NCI-H345 (cell line): ENCODE data around the gene SMG7.

Experiments used
- DNase-seq: peaks from one replicate; lab custom pipeline; 2025; lab: John Stamatoyannopoulos, UW

SMG7 gene

DNA sequence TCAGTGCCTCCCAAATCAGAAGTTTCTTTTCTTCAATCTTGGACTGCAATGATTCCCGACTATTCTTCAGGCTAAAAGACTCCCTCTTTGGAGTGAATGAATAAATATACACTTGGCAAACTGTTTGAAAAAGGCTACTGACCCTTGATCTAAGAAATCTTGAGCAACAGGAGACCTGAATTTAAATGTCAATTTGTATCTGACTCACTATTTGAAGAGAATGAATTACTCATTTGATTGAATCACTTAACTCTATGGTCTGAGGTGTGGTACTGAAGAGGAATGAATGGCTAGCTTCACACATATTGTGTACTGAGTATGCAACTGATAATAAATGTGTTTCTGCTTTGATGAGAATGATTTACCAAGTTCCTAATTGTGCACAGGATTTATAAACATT is 4.6 kb upstream of the SMG7 start:
- DNase-seq, result no peak

GRCh38 chr1:183470147-183470960 is 1.9 kb upstream of the SMG7 start:
- peak; percentile 89 for DNase-seq

DNA sequence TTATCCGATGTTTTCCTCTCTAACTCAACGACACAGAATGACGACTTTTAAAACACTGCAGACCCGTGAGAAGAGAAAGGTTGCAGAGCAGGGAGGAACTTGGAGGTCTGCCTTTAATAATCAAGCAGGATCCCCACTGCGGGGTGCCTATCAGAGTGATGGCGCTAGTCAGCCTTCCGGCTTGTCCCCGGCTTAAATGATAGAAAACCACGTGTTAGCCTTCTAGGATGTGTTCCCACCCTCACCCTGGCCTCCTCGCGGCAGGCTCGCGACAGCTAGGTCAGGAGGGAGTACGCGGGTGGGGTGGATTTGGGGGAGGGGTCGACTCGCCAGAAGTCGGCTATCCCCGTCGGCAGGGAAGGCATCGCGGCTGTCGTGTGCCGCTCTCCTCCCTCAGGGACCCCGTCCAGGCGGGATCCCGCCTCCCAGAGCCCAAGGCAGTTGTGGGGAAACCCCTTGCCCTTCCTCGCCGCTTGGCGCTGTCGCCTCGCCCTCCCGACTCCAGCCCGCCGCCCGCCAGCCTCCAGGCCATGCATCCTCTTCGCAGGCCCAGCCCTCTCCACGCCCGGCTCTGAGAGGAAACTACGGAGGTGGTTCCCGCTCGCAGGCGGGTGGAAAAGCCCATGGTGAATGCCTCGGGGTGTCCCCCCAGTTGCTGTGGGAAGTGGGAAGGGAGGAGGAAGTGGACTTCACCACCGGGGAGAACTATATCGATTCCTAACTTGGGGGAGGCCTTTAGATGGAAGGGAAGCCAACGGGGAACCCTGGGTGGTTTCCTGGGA is 1.1 kb upstream of the SMG7 start:
- peak; percentile 89 for DNase-seq

DNA sequence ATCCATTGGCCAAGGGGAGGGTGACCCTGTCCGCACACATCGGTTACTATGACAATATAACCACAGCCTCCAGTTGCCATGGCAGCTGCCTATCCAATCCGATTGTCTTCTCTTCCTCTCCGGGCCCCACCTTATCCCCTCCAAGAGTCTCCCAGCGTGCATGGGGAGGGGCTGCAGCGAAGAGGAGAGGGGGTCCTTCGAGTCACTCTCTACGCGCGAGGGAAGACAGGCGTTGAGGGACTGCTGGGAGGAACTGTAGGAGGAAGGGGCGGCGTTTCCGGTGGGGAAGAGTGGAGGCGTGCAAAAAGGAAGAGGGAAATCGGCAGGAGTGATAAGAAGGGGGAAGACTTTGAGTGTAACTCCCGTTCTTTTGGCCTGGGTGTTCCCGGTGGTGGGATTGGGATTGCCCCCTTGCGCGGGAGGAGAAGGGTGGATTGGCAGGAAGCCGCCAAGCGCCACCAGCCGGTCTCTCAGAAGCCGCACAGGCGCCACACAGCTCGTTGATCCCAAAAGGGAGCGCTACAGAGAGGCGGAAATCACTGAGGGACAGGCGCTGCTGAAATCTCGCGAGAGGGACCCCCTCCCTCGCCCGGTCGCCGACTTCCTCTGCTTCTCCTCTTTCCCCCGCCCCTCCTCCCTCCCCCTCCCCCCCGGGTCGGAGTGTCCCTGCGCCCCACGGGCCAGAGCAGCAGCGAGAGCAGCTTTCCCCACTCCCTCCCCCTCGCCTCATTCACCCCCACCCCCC is 384 bp upstream of the SMG7 start:
- DNase-seq, result peak; percentile 98

GRCh38 chr1:183473217-183473536 is 878 bp downstream of the SMG7 start:
- DNase-seq, result no peak

DNA sequence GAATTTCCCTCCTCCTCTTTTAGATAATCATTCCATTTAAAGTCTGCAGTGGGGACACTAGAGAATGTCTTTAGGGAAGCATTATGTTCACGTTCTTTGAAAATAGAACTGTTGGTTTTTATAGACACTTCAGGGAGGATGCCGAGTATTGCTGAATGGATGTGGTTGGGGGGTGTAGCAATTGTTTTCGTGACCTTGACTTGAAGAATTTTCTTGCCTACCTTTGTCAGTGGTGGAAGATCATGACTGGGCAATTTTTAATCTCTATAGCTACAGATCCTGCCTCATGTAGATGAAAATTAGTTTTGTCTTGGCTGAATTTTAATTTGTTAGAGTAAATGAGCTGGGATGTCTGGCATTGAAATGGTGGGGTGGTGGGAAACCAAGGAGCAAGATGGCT is 3.8 kb downstream of the SMG7 start:
- no peak for DNase-seq

- no peak for DNase-seq
Measured at GRCh38 chr1:183477986-183478781, 5.9 kb downstream of the SMG7 start.

DNA sequence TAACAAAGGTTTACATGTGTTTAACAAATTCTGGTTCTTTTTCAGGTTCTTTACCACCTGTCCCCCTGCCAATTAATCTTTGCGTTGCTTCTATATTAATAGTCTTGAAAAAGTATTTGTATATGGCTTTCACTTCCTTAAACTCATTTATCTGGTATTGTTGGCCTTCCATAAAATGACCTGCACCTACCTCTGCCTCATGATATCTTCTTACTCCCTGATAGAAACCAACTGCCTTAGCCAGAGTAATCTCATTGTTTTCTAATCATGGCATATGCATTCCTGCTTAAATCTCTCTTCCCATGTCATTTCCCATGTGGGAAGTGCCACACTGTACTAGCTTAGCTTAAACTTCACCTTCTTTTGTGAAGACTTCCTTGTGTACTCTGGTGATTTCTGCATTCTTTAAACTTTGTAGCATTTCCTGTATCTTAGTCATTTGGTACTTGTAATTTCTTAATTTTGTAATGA is 8.7 kb downstream of the SMG7 start:
- DNase-seq, result no peak

- no peak for DNase-seq
Measured at GRCh38 chr1:183483224-183483623, 10.9 kb downstream of the SMG7 start.

DNA sequence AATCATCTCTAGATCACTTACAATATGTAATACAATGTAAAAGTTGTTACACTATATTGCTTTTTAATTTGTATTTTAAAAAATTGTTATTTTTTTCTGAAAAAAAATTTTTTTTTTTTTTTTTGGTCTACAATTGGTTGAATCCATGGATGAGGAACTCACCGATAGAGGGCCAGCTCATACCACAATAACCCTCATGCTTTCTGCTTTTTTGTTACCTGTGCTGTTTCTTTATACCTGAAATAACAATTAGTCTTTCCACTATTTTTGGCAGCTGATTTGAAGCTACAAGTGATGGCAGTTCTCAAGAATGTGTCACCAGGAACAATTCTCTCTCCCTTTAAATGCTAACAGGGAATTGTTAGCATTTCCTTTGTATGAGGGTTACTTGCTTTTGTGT is 12.0 kb downstream of the SMG7 start:
- no peak for DNase-seq

DNA sequence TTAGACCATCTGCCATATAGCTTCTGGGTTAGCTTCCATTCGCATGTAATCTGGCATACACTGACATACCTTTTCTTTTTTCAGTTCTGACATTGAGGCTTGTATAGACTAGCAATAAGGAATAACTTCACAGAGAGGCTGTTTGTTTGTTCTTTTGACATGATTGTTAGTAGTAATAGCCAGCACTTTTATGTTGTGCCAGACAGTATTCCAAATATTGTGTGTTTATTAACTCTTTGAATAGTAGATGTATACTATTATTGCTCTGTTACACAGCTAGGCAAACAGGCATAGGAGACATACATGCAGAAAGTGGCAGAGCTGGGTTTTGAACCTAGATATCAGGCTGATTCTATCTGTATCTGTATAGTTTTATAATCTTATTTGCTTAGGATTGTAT is 12.6 kb downstream of the SMG7 start:
- no peak for DNase-seq

GRCh38 chr1:183487674-183488442 is 15.6 kb downstream of the SMG7 start:
- DNase-seq, result no peak

DNA sequence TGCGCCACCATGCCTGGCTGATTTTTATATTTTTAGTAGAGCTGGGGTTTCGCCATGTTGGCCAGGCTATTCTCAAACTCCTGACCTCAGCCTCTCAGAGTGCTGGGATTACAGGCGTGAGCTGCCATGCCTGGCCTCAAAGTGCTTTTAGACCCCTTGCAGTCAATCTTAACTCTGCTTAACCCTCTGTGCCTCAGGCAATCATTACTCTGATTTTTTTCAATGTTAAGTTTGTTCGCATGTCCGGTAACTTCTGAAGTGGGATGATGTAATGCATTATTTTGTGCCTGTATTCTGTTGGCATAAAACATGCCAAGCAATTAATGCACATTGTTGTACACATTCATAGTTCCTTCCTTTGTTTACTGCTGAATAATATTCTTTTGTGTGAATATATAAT is 18.6 kb downstream of the SMG7 start:
- no peak for DNase-seq

- no peak for DNase-seq
Measured at GRCh38 chr1:183493540-183494245, 21.4 kb downstream of the SMG7 start.

DNA sequence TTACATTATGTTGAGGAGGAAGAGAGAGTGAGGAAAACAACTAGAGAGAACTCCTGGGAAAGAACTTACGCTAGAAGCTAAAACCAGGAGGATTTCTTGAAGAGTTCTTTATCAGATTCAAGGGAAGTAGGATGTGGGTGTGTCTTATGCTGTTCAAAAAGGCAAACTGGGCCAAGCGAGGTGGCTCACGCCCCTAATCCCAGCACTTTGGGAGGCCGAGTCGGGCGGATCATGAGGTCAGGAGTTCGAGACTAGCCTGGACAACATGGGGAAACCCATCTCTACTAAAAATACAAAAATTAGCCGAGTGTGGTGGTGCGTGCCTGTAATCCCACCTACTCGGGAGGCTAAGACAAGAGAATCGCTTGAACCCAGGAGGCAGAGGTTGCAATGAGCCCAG is 23.1 kb downstream of the SMG7 start:
- DNase-seq, result no peak

DNA sequence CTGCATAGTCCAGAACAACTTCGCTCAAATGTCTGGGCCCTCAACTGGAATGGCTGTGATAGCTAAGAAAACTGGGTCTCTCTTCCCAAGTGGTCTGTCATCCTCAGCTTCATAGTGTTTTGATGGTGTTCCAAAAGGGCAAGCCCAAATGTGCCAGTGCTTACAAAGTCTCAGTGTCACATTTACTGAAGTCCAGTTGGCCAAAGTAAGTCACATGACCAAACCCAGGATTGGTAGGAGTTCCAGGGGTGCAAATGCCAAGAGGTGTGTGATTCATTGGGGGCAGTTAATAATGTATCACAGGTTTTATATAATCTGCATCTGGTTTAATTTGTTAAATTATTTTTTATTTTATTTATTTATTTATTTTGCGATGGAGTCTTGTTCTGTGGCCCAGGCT is 24.9 kb downstream of the SMG7 start:
- DNase-seq, result no peak

DNA sequence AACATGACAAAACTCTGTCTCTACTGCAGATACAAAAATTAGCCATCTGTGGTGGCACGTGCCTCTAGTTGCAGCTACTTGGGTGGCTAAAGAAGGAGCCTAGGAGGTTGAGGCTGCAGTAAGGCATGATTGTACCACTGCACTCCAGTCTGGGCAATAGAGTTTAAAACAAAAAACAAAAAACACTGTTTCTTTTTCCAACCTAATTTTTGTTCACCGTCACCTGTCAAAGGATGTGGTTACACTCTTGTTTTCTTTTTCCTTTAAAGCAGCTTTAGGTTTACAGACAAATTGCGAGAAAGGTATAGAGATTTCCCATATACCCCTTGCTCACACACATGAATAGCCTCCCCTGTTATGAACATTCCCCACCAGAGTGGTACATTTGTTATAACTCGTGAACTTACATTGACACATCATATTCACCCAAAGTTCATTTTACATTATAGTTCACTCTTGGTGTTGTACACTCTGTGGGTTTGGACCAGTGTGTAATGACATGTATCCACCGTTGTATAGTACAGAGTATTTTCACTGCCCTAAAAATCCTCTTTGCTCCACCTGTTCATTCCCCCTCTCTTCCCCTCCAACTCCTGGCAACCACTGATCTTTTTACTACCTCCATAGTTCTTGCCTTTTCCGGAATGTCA is 26.2 kb downstream of the SMG7 start:
- DNase-seq, result no peak

DNA sequence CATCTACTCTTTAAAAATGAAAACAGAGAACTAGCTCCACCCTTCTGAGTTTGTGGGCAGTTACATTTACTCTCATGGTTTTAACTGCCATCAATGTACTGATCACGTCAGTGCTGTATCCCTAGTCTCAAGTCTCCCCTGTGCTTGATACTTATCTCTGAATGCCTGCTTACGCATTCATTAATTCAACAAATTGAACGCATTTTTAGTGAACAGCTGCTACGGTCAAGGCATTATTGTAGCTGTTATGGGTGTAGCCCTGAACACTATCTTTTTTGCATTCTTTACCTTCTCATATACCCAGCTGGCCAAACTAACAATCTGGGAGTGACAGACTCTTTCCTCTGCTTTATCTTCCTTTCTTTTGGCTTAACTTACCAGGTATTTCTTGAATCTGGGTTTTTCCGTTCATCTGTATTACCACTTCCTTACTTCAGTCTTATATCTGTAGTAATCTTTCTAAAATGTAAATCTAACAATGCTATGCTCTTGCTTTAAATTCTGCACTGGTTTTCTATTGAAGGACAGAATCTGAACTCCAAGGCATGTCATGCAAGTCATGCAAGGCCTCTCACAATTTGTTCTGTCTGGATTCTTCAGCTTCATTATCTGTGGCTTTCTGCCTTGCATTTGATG is 33.3 kb downstream of the SMG7 start:
- DNase-seq, result no peak

DNA sequence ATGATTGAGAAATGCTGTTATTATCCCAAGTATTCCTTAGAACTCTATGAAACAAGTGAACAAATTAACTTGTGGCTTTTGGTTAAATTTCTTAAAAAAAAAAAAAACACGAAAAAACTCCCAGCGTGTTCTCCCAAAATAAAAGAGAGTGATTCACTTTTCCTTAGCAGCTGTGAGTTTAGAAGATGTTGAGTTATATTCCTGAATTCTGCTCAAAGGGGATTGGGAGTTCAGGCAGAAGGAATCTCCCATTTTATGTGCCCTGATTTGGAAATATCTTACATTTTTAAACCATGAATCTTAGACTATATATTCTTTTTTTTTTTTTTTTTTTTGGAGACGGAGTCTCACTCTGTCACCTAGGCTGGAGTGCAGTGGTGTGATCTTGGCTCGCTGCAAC is 34.3 kb downstream of the SMG7 start:
- DNase-seq, result no peak

- no peak for DNase-seq
Measured at GRCh38 chr1:183508694-183509093, 36.4 kb downstream of the SMG7 start.
